HEK293 (cell line): ENCODE measurements around the gene RNU1-2.
A peak's percentile ranks its signal among the peaks of the same experiment; 100 is the strongest.

ENCODE experiments used
- FEZF1 ChIP-seq: fragments of 450-650 bp; formaldehyde crosslinking; IDR thresholded peaks from 2 replicates; pipeline ENCODE4 v1.5.1; 2016; ENCODE audit warnings: missing biosample characterization, missing genetic modification characterization
- GLI2 ChIP-seq: fragments of 450-650 bp; formaldehyde crosslinking; IDR thresholded peaks from 2 replicates; pipeline ENCODE4; 2017; ENCODE audit warnings: missing biosample characterization, missing genetic modification characterization, low read depth, borderline replicate concordance
- INSM2 ChIP-seq: fragments of 450-650 bp; formaldehyde crosslinking; IDR thresholded peaks from 2 replicates; pipeline ENCODE4 v1.5.1; 2016; ENCODE audit warnings: missing biosample characterization, missing genetic modification characterization
- OVOL3 ChIP-seq: fragments of 450-650 bp; formaldehyde crosslinking; IDR thresholded peaks from 2 replicates; pipeline ENCODE4 v1.5.1; 2016; ENCODE audit warnings: missing biosample characterization, missing genetic modification characterization
- PBX3 ChIP-seq: sonication (generic); formaldehyde crosslinking; IDR thresholded peaks from 2 replicates; pipeline ENCODE4 v1.8.1; 2022; ENCODE audit warnings: mild to moderate bottlenecking, moderate library complexity, missing genetic modification reagents
- SETDB1 ChIP-seq: IDR thresholded peaks from one replicate; pipeline ENCODE4 v1.6.1; 2017; ENCODE audit warnings: mild to moderate bottlenecking, low read length, moderate library complexity, mixed read lengths; ENCODE audit not compliant: insufficient read length
- SP3 ChIP-seq: fragments of 450-650 bp; formaldehyde crosslinking; IDR thresholded peaks from 2 replicates; pipeline ENCODE4 v1.5.1; 2016; ENCODE audit warnings: missing biosample characterization, missing genetic modification characterization
- WT1 ChIP-seq: fragments of 450-650 bp; formaldehyde crosslinking; IDR thresholded peaks from 2 replicates; pipeline ENCODE4 v1.5.1; 2016; ENCODE audit warnings: missing biosample characterization, missing genetic modification characterization
- YY2 ChIP-seq: fragments of 450-650 bp; formaldehyde crosslinking; IDR thresholded peaks from 2 replicates; pipeline ENCODE4 v1.5.1; 2016; ENCODE audit warnings: missing biosample characterization, missing genetic modification characterization
- ZBTB10 ChIP-seq: fragments of 450-650 bp; formaldehyde crosslinking; IDR thresholded peaks from 2 replicates; pipeline ENCODE4 v1.5.1; 2016; ENCODE audit warnings: missing biosample characterization, missing genetic modification characterization
- ZFP3 ChIP-seq: fragments of 450-650 bp; formaldehyde crosslinking; IDR thresholded peaks from 2 replicates; pipeline ENCODE4 v1.5.1; 2016; ENCODE audit warnings: low read depth, missing biosample characterization, missing genetic modification characterization
- ZNF132 ChIP-seq: fragments of 450-650 bp; formaldehyde crosslinking; IDR thresholded peaks from 2 replicates; pipeline ENCODE4 v1.5.1; 2017; ENCODE audit warnings: missing biosample characterization, missing genetic modification characterization, borderline replicate concordance
- ZNF184 ChIP-seq: fragments of 450-650 bp; IDR thresholded peaks from 2 replicates; pipeline ENCODE4 v1.5.1; 2018; ENCODE audit warnings: missing biosample characterization, mild to moderate bottlenecking, missing genetic modification characterization
- ZNF214 ChIP-seq: fragments of 450-650 bp; formaldehyde crosslinking; IDR thresholded peaks from 2 replicates; pipeline ENCODE4 v1.5.1; 2017; ENCODE audit warnings: missing biosample characterization, mild to moderate bottlenecking, missing genetic modification characterization, borderline replicate concordance
- ZNF24 ChIP-seq: fragments of 450-650 bp; formaldehyde crosslinking; IDR thresholded peaks from 2 replicates; pipeline ENCODE4 v1.5.1; 2016; ENCODE audit warnings: missing biosample characterization, missing genetic modification characterization
- ZNF248 ChIP-seq: fragments of 450-650 bp; formaldehyde crosslinking; IDR thresholded peaks from 2 replicates; pipeline ENCODE4 v1.5.1; 2017; ENCODE audit warnings: missing biosample characterization, missing genetic modification characterization
- ZNF280C ChIP-seq: fragments of 450-650 bp; formaldehyde crosslinking; IDR thresholded peaks from 2 replicates; pipeline ENCODE4 v1.5.1; 2016; ENCODE audit warnings: missing biosample characterization, missing genetic modification characterization
- ZNF280D ChIP-seq: fragments of 450-650 bp; formaldehyde crosslinking; IDR thresholded peaks from 2 replicates; pipeline ENCODE4 v1.5.1; 2016; ENCODE audit warnings: missing biosample characterization, missing genetic modification characterization
- ZNF529 ChIP-seq: fragments of 450-650 bp; formaldehyde crosslinking; IDR thresholded peaks from 2 replicates; pipeline ENCODE4 v1.5.1; 2017; ENCODE audit warnings: missing genetic modification characterization, missing biosample characterization; ENCODE audit not compliant: insufficient replicate concordance
- ZNF560 ChIP-seq: fragments of 450-650 bp; formaldehyde crosslinking; IDR thresholded peaks from 2 replicates; pipeline ENCODE4 v1.5.1; 2017; ENCODE audit warnings: missing biosample characterization, missing genetic modification characterization, borderline replicate concordance
- ZNF561 ChIP-seq: fragments of 450-650 bp; IDR thresholded peaks from 2 replicates; pipeline ENCODE4 v1.5.1; 2018; ENCODE audit warnings: missing biosample characterization, missing genetic modification characterization, borderline replicate concordance
- ZNF621 ChIP-seq: fragments of 450-650 bp; formaldehyde crosslinking; IDR thresholded peaks from 2 replicates; pipeline ENCODE4 v1.5.1; 2017; ENCODE audit warnings: missing biosample characterization, missing genetic modification characterization
- ZNF76 ChIP-seq: fragments of 450-650 bp; formaldehyde crosslinking; IDR thresholded peaks from 2 replicates; pipeline ENCODE4; 2016; ENCODE audit warnings: low read depth, missing biosample characterization, missing genetic modification characterization, borderline replicate concordance
- ZNF791 ChIP-seq: fragments of 450-650 bp; formaldehyde crosslinking; IDR thresholded peaks from 2 replicates; pipeline ENCODE4 v1.5.1; 2016; ENCODE audit warnings: missing biosample characterization, missing genetic modification characterization
- ZSCAN5A ChIP-seq: fragments of 450-650 bp; formaldehyde crosslinking; IDR thresholded peaks from 2 replicates; pipeline ENCODE4 v1.5.1; 2016; ENCODE audit warnings: missing biosample characterization, missing genetic modification characterization

RNU1-2 gene

GRCh38 chr1:16913181-16913832, 17.5 kb downstream of the RNU1-2 start (continued):
- no peak for TF ChIP-seq ZNF184 (tag by site-specific recombination)
- no peak for TF ChIP-seq PBX3 (CRISPR knock-in tag)
- no peak for TF ChIP-seq ZNF791 (tag by site-specific recombination)
- TF ChIP-seq OVOL3 (tag by site-specific recombination), result no peak
- TF ChIP-seq ZBTB10 (tag by site-specific recombination), result 0 out of 2 replicates have a peak, but pooled peaks have one; percentile 8
- TF ChIP-seq SP3, result no peak
- TF ChIP-seq ZSCAN5A (tag by site-specific recombination), result no peak
- no peak for TF ChIP-seq INSM2
- no peak for TF ChIP-seq FEZF1 (tag by site-specific recombination)
- TF ChIP-seq ZNF214 (tag by site-specific recombination), result no peak
- TF ChIP-seq ZNF248 (tag by site-specific recombination), result no peak
- TF ChIP-seq ZNF132 (tag by site-specific recombination), result no peak
- TF ChIP-seq WT1 (tag by site-specific recombination), result no peak; the same call in 1 of the 2 replicates
- no peak for TF ChIP-seq ZNF280C (tag by site-specific recombination)
- TF ChIP-seq GLI2 (tag by site-specific recombination), result no peak
- TF ChIP-seq ZFP3 (tag by site-specific recombination), result no peak
- no peak for TF ChIP-seq ZNF76 (tag by site-specific recombination)
- TF ChIP-seq YY2 (tag by site-specific recombination), result no peak
- TF ChIP-seq ZNF621, result no peak
- TF ChIP-seq ZNF560 (tag by site-specific recombination), result no peak
- 0 out of 2 replicates have a peak, but pooled peaks have one; percentile 16 for TF ChIP-seq ZNF24 (tag by site-specific recombination)
- TF ChIP-seq ZNF561 (tag by site-specific recombination), result peak; percentile 32; the same call in 1 of the 2 replicates
- TF ChIP-seq SETDB1, result no peak
- no peak for TF ChIP-seq ZNF529
- no peak for TF ChIP-seq ZNF280D (tag by site-specific recombination)
